Activated CD4-positive, alpha-beta T cell treated with anti-CD3 and anti-CD28 coated beads for 1 hour (primary cell): ENCODE results near the gene TMEM259.
A peak's percentile ranks its signal among the peaks of the same experiment; 100 is the strongest.

ENCODE experiments used
- DNase-seq: peaks from one replicate; pipeline ENCODE4 v3.0.0-alpha.2; 2020

The TMEM259 gene

DNA sequence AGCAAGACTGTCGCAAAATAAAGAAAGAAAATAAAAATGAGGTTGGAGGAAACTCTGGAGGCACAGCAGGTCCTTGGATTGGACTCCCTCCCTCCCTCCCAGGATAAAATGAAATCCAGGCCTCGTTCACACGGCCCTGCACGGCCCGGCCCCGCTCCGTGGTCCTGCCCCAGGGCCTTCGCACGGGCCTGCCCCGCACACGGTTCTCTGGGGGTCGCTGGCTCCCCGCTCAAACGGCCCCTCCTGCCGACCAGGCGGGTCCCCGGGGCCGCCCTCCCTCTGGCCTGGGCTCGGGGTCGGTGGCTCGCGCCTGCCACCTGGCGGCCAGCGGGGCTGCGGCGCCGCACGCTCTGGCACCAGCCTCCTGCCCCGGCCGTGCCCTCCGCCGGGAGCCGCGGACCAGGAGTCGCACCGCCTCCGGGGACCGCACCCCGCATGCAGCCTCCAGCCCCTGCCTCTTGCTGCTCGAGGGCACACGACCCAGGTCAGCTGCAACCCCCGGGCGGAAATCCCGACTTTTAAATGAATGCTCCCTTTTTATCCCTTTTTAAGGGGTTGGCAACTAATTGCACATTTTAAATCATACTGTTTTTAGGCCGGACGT is 38.3 kb downstream of the TMEM259 start:
- peak; percentile 62 for DNase-seq

DNA sequence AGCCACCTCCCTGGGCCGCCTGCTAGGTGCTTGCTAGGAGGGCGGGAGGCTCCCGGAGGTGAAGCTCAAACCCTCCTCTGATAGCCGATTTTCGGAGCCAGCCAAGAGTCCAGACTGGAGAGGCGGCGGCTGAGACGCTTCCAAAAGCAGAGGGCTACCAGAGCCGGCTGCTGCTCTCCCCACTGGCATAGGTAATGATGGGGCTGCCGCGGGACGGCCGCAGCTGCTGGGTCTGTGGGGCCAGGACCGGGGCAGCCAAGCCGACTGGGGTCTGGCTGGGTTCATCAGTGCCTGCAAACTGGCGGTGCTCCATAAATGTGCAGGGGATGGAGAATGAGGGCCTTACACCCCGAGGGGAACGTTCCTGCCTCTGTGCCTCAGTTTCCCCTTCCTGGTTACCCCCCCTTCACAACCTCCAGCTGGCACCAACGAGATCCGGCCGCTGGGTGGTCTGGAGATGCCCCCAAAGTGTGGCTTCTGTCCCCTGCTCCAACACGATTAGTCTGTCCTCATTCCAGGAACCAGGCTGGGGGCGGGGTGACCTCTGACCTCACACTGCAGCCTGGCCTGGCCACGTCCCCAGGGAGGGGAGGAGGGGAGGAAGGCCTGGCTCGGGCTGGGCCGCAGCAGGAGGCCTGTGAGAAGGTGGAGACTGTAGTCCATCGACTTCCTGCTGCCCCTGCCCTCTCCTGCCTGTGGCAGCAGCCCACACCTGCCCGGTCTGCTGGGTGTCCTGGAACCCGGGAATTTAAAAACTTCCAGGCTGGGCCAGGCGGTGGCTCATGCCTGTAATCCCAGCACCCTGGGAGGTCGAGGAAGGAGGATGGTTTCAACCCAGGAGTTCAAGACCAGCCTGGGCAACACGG is 40.6 kb downstream of the TMEM259 start:
- DNase-seq: no peak

DNA sequence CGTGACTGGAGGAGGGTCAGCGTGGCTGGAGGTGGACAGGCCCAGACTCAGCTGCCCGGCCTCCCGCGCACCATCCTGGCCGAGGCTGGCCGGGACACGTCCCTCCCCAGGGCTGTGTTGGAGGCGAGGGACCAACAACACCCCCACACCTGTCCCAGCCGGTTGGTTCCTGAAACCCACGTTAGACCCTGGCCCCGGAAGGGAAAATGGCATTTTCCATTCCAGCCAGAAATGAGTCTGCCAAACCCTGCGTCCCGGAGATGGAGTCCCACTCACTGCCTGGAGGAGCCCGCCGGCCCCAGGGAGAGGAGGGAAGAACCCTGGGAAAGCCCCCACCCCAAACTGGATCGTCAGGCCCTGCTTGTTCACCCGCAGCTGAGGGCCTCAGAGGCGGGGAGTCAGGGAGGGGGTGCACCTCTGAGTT is 41.6 kb downstream of the TMEM259 start:
- no peak for DNase-seq

DNA sequence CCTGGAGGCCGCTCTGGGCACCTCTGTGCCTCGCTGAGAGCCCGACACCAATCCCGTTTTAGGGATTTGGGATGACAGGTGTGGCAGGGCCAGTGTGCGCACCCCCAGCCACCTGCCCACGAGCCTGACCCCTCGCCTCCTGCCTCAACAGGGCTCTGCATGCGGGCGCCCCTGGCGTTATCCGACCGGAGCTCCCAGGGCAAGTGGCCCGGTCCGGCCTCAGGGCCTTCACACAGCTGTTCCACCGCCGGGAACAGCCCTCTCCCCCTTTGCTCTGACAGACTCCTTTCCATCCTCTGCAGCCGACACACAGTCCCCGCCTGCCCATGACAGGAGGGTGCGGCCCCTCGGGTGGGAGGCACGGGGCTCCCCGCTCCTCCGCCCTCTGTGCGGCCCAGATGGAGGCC is 43.9 kb downstream of the TMEM259 start:
- DNase-seq: no peak

DNA sequence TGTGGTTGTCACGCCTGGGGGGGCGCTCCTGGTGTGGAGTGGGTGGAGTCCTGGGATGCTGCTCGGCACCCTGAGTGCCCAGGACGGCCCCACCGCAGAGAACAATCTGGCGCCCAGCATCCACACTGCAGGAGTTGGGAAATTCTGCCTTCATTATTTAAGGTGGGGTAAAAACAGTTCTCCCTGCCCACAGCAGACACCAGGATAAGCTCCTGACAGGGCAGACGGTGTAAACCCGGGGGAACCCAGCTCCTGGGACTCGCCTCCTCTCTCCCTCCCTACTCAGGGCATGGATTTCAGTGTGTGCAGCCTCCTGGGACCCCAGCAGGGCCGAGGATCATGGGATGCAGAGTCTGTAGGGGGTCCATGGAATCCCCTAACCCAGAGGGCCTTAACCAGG is 44.4 kb downstream of the TMEM259 start:
- DNase-seq: no peak

DNA sequence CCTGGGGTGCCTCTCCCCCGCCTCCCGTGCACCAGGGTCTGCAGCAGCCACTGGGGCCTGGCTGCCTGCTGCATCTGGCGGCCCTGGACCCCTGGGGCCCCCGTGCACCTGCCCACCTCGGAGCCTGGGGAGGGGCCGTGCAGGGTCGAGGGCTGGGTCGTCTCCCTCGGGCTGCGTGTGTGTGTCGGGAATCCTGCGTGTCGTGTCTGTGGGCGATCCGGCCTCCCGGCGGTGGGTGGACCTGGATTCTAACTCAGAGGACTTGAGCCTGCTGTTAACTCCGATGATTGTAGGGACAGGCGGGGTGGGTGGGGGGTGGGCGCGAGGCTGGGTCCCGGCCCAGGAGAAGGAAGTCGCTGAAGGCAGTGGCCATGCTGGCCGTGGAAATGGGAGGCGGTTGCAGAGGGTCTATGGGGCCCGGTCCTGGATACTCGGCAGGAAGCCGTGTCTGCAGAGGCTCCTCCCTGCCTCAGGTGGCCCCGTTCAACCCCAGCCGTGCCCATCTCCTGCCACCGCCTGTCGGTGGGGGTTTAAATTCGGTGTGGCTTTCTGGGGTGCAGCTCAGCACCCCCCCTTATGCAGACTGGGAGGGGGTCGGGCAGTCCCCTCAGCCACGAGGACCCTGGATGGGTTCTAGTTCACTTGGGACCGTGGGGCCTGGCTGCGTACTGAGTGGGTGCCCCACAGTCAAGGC is 46.2 kb downstream of the TMEM259 start:
- DNase-seq: no peak

DNA sequence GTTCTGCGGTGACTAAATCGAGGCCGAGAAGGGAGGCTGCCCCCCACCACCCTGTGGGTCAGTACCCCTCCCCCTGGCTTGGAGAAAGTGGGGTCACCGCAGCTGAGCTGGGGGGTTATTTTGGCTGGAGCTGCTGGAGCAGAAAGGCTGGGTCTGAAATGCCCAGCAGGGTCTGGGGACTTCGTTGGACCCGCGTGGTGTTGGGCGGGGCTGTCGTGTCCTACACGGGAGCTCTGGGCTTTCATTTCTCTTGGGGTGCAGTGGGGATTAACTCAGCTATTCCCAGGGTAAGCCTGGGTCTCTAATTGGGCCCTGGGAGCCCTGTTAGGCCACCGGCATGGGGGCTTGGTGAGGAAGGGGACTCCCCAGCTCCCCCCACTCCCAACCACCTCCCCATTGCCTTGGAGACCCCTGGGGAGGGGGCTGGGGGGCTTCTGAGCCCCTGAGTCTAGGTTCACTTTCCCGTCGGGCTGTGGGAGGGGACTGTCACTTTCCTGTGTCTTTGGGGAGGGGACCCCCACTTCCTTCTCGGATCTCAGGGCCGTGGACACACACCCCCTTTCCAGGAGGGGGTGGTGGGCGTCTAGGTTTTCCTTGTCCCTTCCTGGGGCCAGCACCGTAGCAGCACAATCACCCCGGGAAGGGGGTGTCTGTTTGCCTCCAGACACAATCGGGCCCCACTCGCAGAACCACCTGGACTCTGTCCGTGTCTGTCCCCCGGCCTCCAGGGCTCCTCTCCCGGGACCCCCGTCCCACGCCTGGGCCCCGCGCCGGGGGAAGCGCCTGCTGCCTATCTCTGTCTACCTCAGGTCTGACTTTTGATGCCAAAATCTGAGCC is 47.0 kb downstream of the TMEM259 start:
- DNase-seq: no peak

DNA sequence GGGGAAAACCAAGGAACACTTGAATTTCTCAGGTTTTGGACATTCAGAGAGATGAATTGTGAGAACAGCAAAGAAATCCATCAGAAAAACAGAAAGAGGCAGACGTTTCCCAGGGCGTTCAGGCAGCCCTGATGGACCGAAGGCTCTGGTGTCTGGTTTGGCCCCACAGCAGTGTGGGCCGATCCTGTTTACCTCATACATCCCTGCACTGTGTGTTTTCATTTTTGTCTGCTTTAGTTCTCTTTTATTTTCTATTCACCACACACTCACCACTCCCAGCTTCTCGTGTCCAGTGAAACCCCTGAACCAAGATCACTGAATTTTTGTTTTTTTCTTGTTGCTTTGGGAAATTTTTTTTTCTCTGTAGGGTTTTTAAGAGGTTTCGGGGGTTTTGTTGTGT is 48.6 kb downstream of the TMEM259 start:
- DNase-seq: no peak

DNA sequence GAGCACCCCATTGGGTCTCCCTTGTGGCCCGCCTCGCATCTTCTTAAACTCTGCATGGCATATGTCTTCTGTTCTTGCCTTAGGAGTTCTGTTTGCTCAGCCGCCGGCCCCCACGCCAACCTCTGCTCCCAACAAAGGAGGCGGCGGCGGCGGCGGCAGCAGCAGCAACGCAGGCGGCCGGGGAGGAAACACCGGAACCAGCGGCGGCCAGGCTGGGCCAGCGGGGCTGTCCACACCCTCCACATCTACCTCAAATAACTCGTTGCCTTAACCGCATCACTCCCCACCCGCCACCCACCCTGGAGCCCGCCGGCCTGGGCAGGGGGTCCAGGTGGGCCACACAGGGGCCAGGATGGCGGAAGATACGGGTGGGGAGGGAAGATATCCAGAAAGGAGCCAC is 49.1 kb downstream of the TMEM259 start:
- no peak for DNase-seq

DNA sequence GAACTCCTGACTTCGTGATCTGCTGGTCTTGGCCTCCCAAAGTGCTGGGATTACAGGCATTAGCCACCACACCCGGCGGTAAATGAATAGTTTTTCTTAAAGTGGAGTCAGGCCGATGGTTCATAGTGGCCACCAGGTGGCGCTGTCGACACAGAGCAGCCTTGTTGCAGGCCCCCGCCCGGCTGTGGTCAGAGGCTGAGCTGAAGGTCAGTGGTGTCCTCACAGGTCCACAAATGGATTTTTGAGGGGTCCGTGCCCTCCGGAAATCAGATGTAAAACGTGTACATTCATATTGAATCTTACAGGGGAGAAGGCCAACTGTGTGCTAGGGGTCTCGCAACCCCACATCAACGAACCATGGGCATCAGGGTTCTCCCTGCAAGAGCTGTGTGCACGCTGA is 50.2 kb downstream of the TMEM259 start:
- no peak for DNase-seq

DNA sequence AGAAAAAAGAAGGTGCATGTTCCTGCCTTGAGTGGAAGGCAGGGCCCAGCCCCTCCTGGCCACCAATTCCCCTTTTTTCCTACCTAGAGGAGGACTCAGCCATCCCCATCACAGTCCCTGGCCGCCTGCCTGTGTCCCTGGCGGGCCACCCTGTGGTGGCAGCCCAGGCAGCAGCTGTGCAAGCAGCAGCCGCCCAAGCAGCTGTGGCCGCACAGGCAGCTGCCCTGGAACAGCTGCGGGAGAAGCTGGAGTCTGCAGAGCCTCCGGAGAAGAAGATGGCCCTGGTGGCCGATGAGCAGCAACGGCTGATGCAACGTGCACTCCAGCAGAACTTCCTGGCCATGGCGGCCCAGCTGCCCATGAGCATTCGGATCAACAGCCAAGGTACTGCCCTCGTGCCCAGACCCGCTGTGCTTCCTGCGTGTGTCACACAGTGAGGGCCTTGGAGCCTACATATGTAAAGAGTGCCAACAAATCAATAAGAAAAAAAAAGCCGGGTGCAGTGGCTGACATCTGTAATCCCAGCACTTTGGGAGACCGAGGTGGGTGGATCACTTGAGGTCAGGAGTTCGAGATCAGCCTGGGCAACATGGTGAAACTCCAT is 54.3 kb downstream of the TMEM259 start:
- DNase-seq: no peak

DNA sequence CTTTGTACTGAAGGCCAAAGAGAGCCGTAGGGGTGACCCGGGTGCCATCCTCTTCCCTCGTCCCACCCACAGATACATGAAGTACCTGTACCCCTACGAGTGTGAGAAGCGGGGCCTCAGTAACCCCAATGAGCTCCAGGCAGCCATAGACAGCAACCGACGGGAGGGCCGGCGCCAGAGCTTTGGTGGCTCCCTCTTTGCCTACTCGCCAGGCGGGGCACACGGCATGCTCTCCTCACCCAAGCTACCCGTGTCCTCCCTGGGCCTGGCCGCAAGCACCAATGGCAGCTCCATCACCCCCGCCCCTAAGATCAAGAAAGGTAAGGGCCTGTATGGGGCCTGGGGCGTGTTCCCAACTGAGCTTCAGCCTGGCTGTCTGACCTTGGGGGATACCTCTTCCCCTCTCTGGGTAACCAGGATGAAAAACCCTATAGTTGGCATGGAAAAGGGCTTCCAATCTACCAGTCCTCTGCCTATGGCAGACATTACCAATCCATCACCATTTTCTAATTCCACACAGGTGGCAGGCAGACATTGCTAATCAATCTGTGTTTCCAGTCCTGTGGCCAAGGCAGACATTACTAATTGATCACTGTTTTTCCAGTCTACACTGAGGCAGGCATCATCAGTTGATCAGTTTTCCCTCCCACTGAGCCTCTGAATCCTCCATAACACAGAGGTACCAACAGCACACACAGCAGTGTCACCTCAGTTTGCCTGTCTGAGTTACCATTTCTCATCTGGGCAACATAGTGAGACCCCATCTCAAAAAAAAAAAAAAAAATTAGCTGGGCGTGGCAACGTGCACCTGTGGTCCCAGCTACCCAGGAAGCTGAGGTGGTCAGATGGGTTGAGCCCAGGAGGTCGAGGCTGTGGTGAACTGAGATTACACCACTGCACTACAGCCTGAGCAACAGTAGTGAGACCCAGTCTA is 55.9 kb downstream of the TMEM259 start:
- no peak for DNase-seq

DNA sequence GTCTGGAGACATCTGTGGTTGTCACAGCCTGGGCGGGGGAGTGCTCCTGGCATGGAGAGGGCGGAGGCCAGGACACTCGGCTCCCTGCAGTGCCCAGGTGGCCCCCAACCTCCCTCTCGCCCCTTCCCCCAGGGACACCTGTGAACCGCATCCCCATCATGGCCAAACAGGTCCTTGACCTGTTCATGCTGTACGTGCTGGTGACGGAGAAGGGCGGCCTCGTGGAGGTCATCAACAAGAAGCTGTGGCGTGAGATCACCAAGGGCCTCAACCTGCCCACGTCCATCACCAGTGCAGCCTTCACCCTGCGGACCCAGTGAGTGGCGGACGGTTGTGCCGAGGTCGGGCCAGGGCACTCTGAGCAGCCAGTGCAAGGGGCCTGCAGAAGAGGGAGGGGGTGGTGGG is 56.8 kb downstream of the TMEM259 start:
- DNase-seq: no peak

DNA sequence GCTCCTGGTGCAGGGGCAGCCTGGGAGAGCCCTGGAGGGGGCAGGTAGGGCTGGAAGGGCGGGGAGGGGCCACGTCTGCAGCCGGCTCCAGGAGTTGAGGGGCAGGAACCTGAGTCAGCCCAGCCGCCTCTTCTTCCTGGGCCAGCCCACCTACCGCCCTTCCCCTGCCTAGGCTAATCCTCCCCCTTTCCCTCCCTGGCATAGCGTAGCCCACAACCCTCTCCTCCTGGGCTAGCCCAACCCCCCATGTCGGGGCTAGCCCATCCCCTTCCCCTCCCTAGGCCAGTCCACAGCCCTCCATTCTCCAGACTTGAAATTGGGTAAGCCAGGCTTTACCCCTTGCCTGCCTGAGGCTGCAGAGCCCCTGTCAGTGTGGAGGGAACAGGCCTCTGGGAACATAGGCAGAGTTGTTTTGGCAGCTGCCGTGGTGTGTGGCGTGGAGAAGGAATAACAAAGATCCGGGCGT is 57.4 kb downstream of the TMEM259 start:
- no peak for DNase-seq

DNA sequence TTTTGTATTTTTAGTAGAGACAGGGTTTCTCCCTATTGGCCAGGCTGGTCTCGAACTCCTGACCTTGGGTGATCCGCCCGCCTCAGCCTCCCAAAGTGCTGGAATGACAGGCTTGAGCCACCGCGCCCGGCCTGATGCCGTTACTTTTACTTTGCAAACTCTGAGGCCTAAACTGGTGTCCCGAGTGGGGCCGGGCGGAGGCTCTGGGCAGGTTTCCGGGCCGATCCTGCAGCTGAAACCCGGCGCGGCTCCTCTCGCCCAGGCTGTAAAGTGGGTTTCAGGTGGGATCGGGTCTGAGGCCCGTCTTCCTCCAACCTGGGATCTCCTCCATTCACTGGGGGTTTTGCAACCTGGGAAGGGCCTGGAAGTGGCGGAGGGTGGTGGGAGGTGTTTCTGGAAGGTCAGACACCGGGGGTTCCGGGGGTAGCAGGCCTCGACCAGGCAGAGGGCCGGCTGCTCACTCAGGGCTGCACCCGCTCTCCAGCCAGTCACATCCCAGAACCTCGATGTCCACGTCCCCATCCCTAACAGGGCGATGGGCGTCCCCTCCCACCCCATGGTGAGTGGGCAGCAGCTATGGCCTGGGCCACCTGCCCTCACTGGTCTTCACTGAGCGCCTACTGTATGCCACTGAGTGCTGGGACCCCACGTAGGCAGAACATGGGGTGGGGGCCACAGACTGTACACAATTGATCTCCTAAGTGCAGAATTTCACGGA is 58.1 kb downstream of the TMEM259 start:
- no peak for DNase-seq

DNA sequence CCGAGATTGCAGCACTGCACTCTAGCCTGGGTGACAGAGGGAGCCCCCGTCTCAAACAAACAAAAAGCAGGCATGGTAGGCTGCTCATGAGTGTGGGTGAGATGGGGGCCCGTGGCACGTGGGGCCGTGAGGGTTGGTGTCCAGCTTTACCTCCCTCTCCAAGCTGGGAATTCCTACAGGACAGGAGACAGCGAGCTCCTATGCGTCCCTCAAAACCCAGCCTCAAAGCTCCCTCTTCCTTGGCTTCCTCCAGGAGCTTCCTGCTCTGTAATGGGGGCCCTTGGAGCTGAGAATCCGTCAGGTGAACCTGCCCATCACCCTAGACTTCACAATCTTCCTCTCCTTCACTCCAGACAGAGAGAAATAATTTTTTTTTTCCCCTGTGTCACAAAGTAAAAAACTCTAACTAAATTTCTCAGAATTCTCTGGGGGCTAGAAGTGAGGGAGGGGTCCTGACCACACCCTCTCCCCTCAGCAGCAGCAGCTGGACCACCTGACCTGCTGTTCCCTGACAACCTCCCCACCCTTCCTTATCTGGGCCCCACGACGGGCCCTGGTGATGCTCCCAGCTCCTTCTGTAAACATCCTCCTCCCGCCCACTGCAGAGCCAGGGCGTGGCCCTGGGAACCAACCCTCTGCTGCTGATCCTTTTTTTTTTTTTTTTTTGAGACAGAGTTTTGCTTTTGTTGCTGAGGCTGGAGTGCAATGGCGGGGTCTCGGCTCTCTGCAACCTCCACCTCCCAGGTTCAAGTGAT is 58.9 kb downstream of the TMEM259 start:
- no peak for DNase-seq

DNA sequence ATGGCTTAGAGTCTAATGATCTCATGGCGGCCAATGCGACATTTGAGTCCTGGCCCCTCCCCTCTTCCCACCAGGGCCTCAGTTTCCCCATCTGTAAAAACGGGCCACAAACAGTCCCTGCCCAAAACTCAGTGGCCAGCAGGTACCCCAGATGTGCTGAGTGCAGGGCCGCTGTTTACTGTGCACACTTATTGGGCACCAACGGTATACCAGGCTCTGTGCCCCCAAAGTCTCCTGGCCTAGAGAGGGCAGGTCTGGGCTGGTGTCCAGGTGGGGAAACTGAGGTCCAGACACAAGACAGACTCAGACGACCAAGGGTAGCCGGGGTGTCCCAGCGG is 60.4 kb downstream of the TMEM259 start:
- no peak for DNase-seq

DNA sequence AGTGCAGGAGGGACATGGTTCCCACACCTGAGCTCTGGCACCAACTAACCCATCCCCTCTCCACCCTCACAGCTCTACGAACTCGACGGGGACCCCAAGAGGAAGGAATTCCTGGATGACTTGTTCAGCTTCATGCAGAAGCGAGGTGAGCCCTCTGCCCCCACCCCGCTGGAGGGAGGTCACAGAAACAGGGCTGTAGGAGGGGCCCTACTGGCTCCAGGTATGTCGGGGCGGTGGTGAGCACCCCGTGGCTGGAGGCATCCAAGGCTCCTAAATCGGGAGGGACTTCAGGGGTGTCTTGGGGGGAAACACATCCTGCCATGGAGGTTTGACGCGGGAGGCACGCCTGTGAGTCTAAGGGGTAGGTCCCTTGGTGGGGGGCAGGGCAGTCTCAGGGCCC is 60.9 kb downstream of the TMEM259 start:
- DNase-seq: no peak
